Upper lobe of right lung (tissue), 1 donor: Measurements from ENCODE around the gene FAM168A. TPM values are rescaled to one million over a fixed set of nuclear protein-coding genes. Genes with fewer than 3 reads are reported as not detected.

ENCODE experiments used
- ATAC-seq: fragments of 200-7000 bp; cut with Tn5 transposase; one replicate; pipeline ENCODE4 v1.9.1; 2020; ENCODE audit warnings: mild to moderate bottlenecking, moderate library complexity
- DNase-seq: peaks from one replicate; pipeline ENCODE4 v3.0.0-alpha.2; 2020
- H3K27ac ChIP-seq: fragments of 200-600 bp; one replicate; pipeline ENCODE4 v1.8.0; 2022
- H3K27me3 ChIP-seq: fragments of 200-600 bp; one replicate; pipeline ENCODE4 v1.8.0; 2022; ENCODE audit warnings: mild to moderate bottlenecking
- H3K36me3 ChIP-seq: fragments of 200-600 bp; one replicate; pipeline ENCODE4 v1.8.0; 2022
- H3K4me1 ChIP-seq: fragments of 200-600 bp; one replicate; pipeline ENCODE4 v1.8.0; 2022
- H3K4me3 ChIP-seq: fragments of 200-600 bp; one replicate; pipeline ENCODE4 v1.8.0; 2022; ENCODE audit warnings: mild to moderate bottlenecking
- H3K9me3 ChIP-seq: fragments of 200-600 bp; one replicate; pipeline ENCODE4 v1.8.0; 2022
- intact Hi-C: fragments of 100-400 bp; cut with DNase I; formaldehyde crosslinking; loops from one replicate; pipeline ENCODE4 v1.11.0; 2022
- total RNA-seq: library from RNA; stranded (reverse); fragmentation: NEBNext Ultra II Directional; extraction: Animal tissue kit (Norgen Biotek cat#: 25700); gene quantifications from one replicate; pipeline ENCODE4 v1.2.1, GENCODE V29; 2021
- TF ChIP-seq, protein P1 (sequence below): fragments of 200-600 bp; IDR thresholded peaks from one replicate; pipeline ENCODE4 v1.8.0; 2022; ENCODE audit warnings: antibody characterized with exemption
- donor health status: DM: no; HTN: yes; CAD: no; lungs with severe emphysema.

Gene FAM168A
- total RNA-seq, 1 donor from 2014 or later: 30.7 TPM

GRCh38 chr11:73592640-73593039, 5.3 kb downstream of the FAM168A start:
- Histone ChIP-seq H3K36me3 (no peaks in the 10 kb centered on the region), H3K9me3 (no peaks in the 10 kb centered on the region), H3K4me1 (peaks cover 9% of the 10 kb centered on the region), H3K27ac (no peak overlapping the region), H3K27me3 (no peaks in the 10 kb centered on the region), H3K4me3 (no peak overlapping the region)
- intact Hi-C loops: no loop called here
- ATAC-seq: no peak
- no peak for DNase-seq
- TF ChIP-seq, protein P1, sequence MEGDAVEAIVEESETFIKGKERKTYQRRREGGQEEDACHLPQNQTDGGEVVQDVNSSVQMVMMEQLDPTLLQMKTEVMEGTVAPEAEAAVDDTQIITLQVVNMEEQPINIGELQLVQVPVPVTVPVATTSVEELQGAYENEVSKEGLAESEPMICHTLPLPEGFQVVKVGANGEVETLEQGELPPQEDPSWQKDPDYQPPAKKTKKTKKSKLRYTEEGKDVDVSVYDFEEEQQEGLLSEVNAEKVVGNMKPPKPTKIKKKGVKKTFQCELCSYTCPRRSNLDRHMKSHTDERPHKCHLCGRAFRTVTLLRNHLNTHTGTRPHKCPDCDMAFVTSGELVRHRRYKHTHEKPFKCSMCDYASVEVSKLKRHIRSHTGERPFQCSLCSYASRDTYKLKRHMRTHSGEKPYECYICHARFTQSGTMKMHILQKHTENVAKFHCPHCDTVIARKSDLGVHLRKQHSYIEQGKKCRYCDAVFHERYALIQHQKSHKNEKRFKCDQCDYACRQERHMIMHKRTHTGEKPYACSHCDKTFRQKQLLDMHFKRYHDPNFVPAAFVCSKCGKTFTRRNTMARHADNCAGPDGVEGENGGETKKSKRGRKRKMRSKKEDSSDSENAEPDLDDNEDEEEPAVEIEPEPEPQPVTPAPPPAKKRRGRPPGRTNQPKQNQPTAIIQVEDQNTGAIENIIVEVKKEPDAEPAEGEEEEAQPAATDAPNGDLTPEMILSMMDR: no peak

DNA sequence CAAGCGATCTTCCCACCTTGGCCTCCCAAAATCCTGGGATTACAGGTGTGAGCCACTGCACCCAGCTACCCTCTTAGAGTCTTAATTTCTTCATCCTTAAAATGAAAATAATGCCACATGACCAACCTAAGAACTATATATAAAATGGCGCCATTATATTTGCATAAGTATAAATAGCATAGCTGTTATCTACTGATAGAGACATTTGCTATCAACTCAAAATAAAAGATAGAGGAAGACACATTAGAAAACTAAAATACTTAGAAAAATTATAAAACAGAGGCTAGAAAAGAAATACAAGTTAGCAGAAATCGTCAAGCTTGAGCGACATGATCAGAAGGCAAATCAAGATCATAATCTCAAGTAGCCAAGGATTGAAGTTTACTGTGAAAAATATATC, 6.2 kb downstream of the FAM168A start:
- Histone ChIP-seq H3K4me1 (peaks cover 3% of the 10 kb centered on the region), H3K4me3 (no peak overlapping the region), H3K27ac (no peak overlapping the region), H3K9me3 (no peaks in the 10 kb centered on the region), H3K36me3 (no peaks in the 10 kb centered on the region), H3K27me3 (no peaks in the 10 kb centered on the region)
- TF ChIP-seq, protein P1: no peak
- intact Hi-C loops: no loop called here
- no peak for DNase-seq
- no peak for ATAC-seq

- no peaks in the 10 kb centered on the region for H3K36me3 ChIP-seq
- TF ChIP-seq, protein P1: no peak
- ATAC-seq (no peak), DNase-seq (no peak)
- H3K27ac ChIP-seq: no peak overlapping the region
- intact Hi-C loops: no loop called here
- no peaks in the 10 kb centered on the region for H3K4me1 ChIP-seq
- no peaks in the 10 kb centered on the region for H3K9me3 ChIP-seq
- no peaks in the 10 kb centered on the region for H3K27me3 ChIP-seq
- H3K4me3 ChIP-seq: no peak overlapping the region
Measured at GRCh38 chr11:73590991-73591390, 6.9 kb downstream of the FAM168A start.

GRCh38 chr11:73586791-73587190, 11.1 kb downstream of the FAM168A start:
- no peak overlapping the region for H3K4me3 ChIP-seq
- H3K27ac ChIP-seq: no peak overlapping the region
- TF ChIP-seq, protein P1: no peak
- ATAC-seq (no peak), DNase-seq (no peak)
- no peaks in the 10 kb centered on the region for H3K27me3 ChIP-seq
- no peaks in the 10 kb centered on the region for H3K9me3 ChIP-seq
- no peaks in the 10 kb centered on the region for H3K36me3 ChIP-seq
- intact Hi-C loops: no loop called here
- H3K4me1 ChIP-seq: no peaks in the 10 kb centered on the region

GRCh38 chr11:73585834-73586575, 11.9 kb downstream of the FAM168A start:
- H3K9me3 ChIP-seq: no peaks in the 10 kb centered on the region

More at GRCh38 chr11:73585834-73586575, 11.9 kb downstream of the FAM168A start:
- no peaks in the 10 kb centered on the region for H3K36me3 ChIP-seq
- DNase-seq: no peak
- intact Hi-C loops: no loop called here
- TF ChIP-seq, protein P1: no peak
- no peaks in the 10 kb centered on the region for H3K27me3 ChIP-seq
- no peak overlapping the region for H3K4me3 ChIP-seq
- no peak for ATAC-seq
- H3K27ac ChIP-seq: no peak overlapping the region
- H3K4me1 ChIP-seq: no peaks in the 10 kb centered on the region
